K562 (cell line): ENCODE results near the gene MRFAP1. TPM values are rescaled to one million over a fixed set of nuclear protein-coding genes. Genes with fewer than 3 reads are reported as not detected.

ENCODE experiments used
- ATAC-seq: fragments of 200-7000 bp; cut with Tn5 transposase; 3 replicates; pipeline ENCODE4 v1.9.1; 2020; ENCODE audit warnings: moderate library complexity
- BruUV-seq: library from RNA; stranded (reverse); fragments of 400-500 nt; replicated peaks from 2 replicates; lab custom pipeline; 2021; lab: Mats Ljungman, UMichigan
- CTCF ChIA-PET: fragments of 300-600 bp; formaldehyde crosslinking; extraction: SDS; loops from one replicate; lab custom pipeline; 2021; ENCODE audit warnings: low intra/inter-chr PET ratio; lab: Yijun Ruan, JAX
- POLR2A ChIA-PET: fragments of 300-600, 350-650 bp; sonication (Branson Sonifier 250); formaldehyde crosslinking; extraction: SDS; loops from one replicate; lab custom pipeline; 2021; ENCODE audit warnings: antibody characterized with exemption, inconsistent platforms; lab: Yijun Ruan, JAX
- DNase-seq, 4 experiments: peaks; one replicate each; pipeline versions ENCODE4 v3.0.0 to v3.0.0-alpha.2; 2011 to 2018; ENCODE audit warnings: low spot score in 3 of 4, mixed read lengths in 3 of 4; ENCODE audit errors: extremely low read depth in 1 of 4
- FAIRE-seq: peaks from 2 replicates; lab custom pipeline; 2011; peaks lifted over from hg19 to GRCh38; lab: Jason Lieb, UNC
- H2AFZ ChIP-seq: 2 replicates; pipeline ENCODE4 v1.6.0; 2011; ENCODE audit warnings: low read depth, low read length, control low read depth, inconsistent platforms
- H3K27ac ChIP-seq: fragments of 200-600 bp; 3 replicates; pipeline ENCODE4 v1.8.0; 2011; ENCODE audit warnings: low read depth, mild to moderate bottlenecking, control low read depth, inconsistent platforms, low read length, moderate library complexity, mixed read lengths; ENCODE audit errors: extremely low read depth
- H3K27me3 ChIP-seq, 2 experiments: fragments of 300-600 bp in 1 of 2; 2 replicates in 1 of 2; 3 replicates in 1 of 2; pipeline versions ENCODE4 v1.6.0 to v1.8.0; 2011; ENCODE audit warnings: inconsistent platforms in 2 of 2, low read length in 2 of 2, mild to moderate bottlenecking in 1 of 2, mixed read lengths in 1 of 2, moderate library complexity in 1 of 2; ENCODE audit not compliant: control insufficient read depth in 2 of 2, insufficient read depth in 2 of 2
- H3K36me3 ChIP-seq: fragments of 300-600 bp; 3 replicates; pipeline ENCODE4 v1.8.0; 2011; ENCODE audit warnings: mild to moderate bottlenecking, low read length, inconsistent platforms; ENCODE audit not compliant: control insufficient read depth, insufficient read depth
- H3K4me1 ChIP-seq, 2 experiments: fragments of 200-600 bp in 1 of 2; replicated peaks in 1 of 2; 2 replicates in 1 of 2; 3 replicates in 1 of 2; pipeline versions ENCODE4 v1.5.1 to v1.8.0; 2011; ENCODE audit warnings: inconsistent platforms in 2 of 2, low read length in 2 of 2, mild to moderate bottlenecking in 1 of 2, mixed read lengths in 1 of 2, moderate library complexity in 1 of 2; ENCODE audit not compliant: control insufficient read depth in 2 of 2, insufficient read depth in 2 of 2
- H3K4me2 ChIP-seq: 2 replicates; pipeline ENCODE4 v1.6.1; 2011; ENCODE audit warnings: low read length, control low read depth, inconsistent platforms, mixed read lengths; ENCODE audit not compliant: insufficient read depth
- H3K4me3 ChIP-seq: fragments of 200-600 bp; sonication (generic), shearing (Covaris generic); 2 replicates; pipeline ENCODE4 v1.5.1; 2016; ENCODE audit warnings: control low read depth, inconsistent platforms
- H3K79me2 ChIP-seq: fragments of 200-600 bp; 3 replicates; pipeline ENCODE4 v1.8.0; 2011; ENCODE audit warnings: low read length, inconsistent platforms; ENCODE audit not compliant: control insufficient read depth, insufficient read depth
- H3K9ac ChIP-seq, 2 experiments: 2 replicates each; pipeline versions ENCODE4 v1.6.0 to v1.6.1; 2011; ENCODE audit warnings: low read depth in 2 of 2, low read length in 2 of 2, control low read depth in 1 of 2, inconsistent platforms in 1 of 2, mild to moderate bottlenecking in 1 of 2, mixed read lengths in 1 of 2; ENCODE audit not compliant: insufficient read depth in 1 of 2
- H3K9me1 ChIP-seq: one replicate; pipeline ENCODE4 v1.6.0; 2011; ENCODE audit warnings: inconsistent platforms, mild to moderate bottlenecking, low read length, moderate library complexity; ENCODE audit not compliant: control insufficient read depth, insufficient read depth
- H3K9me3 ChIP-seq: replicated peaks from 2 replicates; pipeline ENCODE4 v1.5.1; 2011; ENCODE audit warnings: low read depth, low read length, inconsistent platforms; ENCODE audit not compliant: control insufficient read depth, insufficient read depth
- H4K20me1 ChIP-seq: replicated peaks from 2 replicates; pipeline ENCODE4 v1.6.1; 2011; ENCODE audit warnings: low read length, inconsistent platforms, mixed read lengths; ENCODE audit not compliant: control insufficient read depth, insufficient read depth
- NR2C2 ChIP-seq, 2 experiments: fragments of 200-800 bp in 1 of 2; sonication (Bioruptor generic) in 1 of 2; sonication (generic) in 1 of 2; formaldehyde crosslinking in 1 of 2; IDR thresholded peaks; 2 replicates each; pipeline versions ENCODE4 v1.6.1 to v1.8.0; 2016 to 2022; ENCODE audit warnings: mild to moderate bottlenecking in 1 of 2, missing compliant biosample characterization in 1 of 2, missing genetic modification characterization in 1 of 2, missing genetic modification reagents in 1 of 2
- ZNF24 ChIP-seq: fragments of 450-650 bp; IDR thresholded peaks from 2 replicates; pipeline ENCODE4 v1.6.1; 2016
- ZNF644 ChIP-seq: fragments of 200-800 bp; sonication (Bioruptor generic); IDR thresholded peaks from 2 replicates; pipeline ENCODE4 v1.6.1; 2016; ENCODE audit warnings: low read depth, missing genetic modification characterization, missing compliant biosample characterization
- WGBS: fragments of 100-300 bp; shearing (Covaris generic); methylation state at CpG from one replicate; pipeline ENCODE4 v1.1.6; 2016; ENCODE audit warnings: low coverage, mixed read lengths; ENCODE audit not compliant: insufficient coverage; ENCODE audit errors: missing lambda C conversion rate; 5-methylcytosine and 5-hydroxymethylcytosine counted together
- in situ Hi-C: fragments of 300-500 bp; cut with MboI; formaldehyde crosslinking; loops from 4 replicates; pipeline ENCODE4 v1.15.0; 2018; ENCODE audit warnings: inconsistent platforms, mixed read lengths
- intact Hi-C: fragments of 100-400 bp; cut with micrococcal nuclease; formaldehyde crosslinking; loops from 2 replicates; pipeline ENCODE4 v1.14.2; 2022
- polyA plus RNA-seq, 8 experiments: library from polyadenylated mRNA; depleted of rRNA in 4 of 8; stranded (reverse) in 5 of 8; unstranded in 3 of 8; fragments of >200 nt; fragmentation: Nextera tagmentation in 2 of 8; fragmentation: Illumina TruSeq in 1 of 8; extraction: Ambion mirVana in 2 of 8; extraction: Trizol in 1 of 8; gene quantifications; 2 replicates each; pipeline versions ENCODE4 v1.2.1 to v1.2.3, GENCODE V29; 2011 to 2014; ENCODE audit warnings: inconsistent platforms in 1 of 8, missing spikeins in 1 of 8
- total RNA-seq, 7 experiments: library from RNA; depleted of rRNA in 6 of 7; stranded (reverse); fragments of >200 nt in 6 of 7; fragmentation: Illumina TruSeq in 2 of 7; extraction: Trizol in 2 of 7; gene quantifications; 2 replicates each; pipeline versions ENCODE4 v1.2.1 to v1.2.3, GENCODE V29; 2011 to 2021; ENCODE audit warnings: low replicate concordance in 1 of 7

Gene MRFAP1
- total and polyA plus RNA-seq, 9 of the 15 experiments (the other 6 are each of a cell fraction or from before 2014, with no cell fraction given): 46.0 to 270 (median 151) TPM

GRCh38 chr4:6605114-6605513 lies 35.4 kb upstream of the MRFAP1 start (continued):
- no peak for TF ChIP-seq ZNF644 (tag)

DNA sequence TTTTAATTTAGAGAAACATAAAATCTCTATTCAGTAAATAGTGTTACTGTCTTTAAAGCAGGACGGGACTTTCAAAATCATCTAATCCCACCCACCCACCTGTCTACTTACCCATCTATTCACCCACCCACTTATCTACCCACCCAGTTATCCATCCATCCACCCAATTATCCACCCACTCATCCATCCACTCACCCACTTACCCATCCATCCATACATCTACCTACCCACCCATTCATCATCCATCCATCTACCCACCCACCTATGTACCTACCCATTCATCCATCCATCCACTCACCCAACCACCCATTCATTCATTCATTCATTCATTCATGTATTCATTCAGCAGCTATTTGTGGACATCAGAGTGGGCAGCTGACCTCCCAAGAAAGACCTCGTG lies 34.9 kb upstream of the MRFAP1 start:
- H3K9me1 ChIP-seq: no peaks in the 10 kb centered on the region
- H2AFZ ChIP-seq: no peak overlapping the region
- in situ Hi-C loops (no loop called here), intact Hi-C loops (no loop called here)
- no peak overlapping the region for H3K9ac ChIP-seq
- H3K4me3 ChIP-seq: no peak overlapping the region
- no peaks in the 10 kb centered on the region for H3K9me3 ChIP-seq
- H3K27ac ChIP-seq: no peak overlapping the region
- H3K4me1 ChIP-seq: peaks cover 0 to 4% of the 10 kb centered on the region in 2 experiments; a peak in 1 of 5 replicates
- DNase-seq (no peak), ATAC-seq (no peak), FAIRE-seq (no peak)
- TF ChIP-seq ZNF24: peak; percentile 79; the same call in 1 of the 2 replicates
- TF ChIP-seq NR2C2 (CRISPR knock-in tag; IDR thresholded peaks at IDR 0.05): no peak
- TF ChIP-seq NR2C2 (tag; IDR thresholded peaks at IDR 0.05): no peak
- ChIA-PET CTCF (no interaction called here), POLR2A (interaction anchor here (0.6 to 1.9 kb wide), 2 partner anchors 8 to 442 kb away, joined by 4 to 5 read pairs; no protein-coding TSS in a partner anchor)
- H3K4me2 ChIP-seq: no peak overlapping the region
- WGBS: 40% methylated on average over 2 of the region's 2 CpGs
- no peaks in the 10 kb centered on the region for H3K27me3 ChIP-seq
- no TSS peak for BruUV-seq
- peaks cover 3% of the 10 kb centered on the region; the same call in 1 of the 3 replicates for H3K36me3 ChIP-seq
- 0 out of 2 replicates have a peak, but pooled peaks cover 4% of the 10 kb centered on the region for H4K20me1 ChIP-seq
- no peaks in the 10 kb centered on the region for H3K79me2 ChIP-seq
